HEK293 (cell line): ENCODE results near the gene FTO.

ENCODE experiments used
- CTCF ChIP-seq: fragments of 450-650 bp; formaldehyde crosslinking; IDR thresholded peaks from 2 replicates; pipeline ENCODE4 v1.5.1; 2016; ENCODE audit warnings: missing biosample characterization, missing genetic modification characterization
- ZNF114 ChIP-seq: fragments of 450-650 bp; formaldehyde crosslinking; IDR thresholded peaks from 2 replicates; pipeline ENCODE4 v1.5.0; 2017; ENCODE audit warnings: missing biosample characterization, missing genetic modification characterization
- TF ChIP-seq, protein P1 (sequence below): fragments of 450-650 bp; formaldehyde crosslinking; IDR thresholded peaks from 2 replicates; pipeline ENCODE4 v1.5.1; 2016; ENCODE audit warnings: missing biosample characterization, missing genetic modification characterization

- TF ChIP-seq ZNF114 (tag by site-specific recombination) (no peak), CTCF (no peak)
- TF ChIP-seq, protein P1, sequence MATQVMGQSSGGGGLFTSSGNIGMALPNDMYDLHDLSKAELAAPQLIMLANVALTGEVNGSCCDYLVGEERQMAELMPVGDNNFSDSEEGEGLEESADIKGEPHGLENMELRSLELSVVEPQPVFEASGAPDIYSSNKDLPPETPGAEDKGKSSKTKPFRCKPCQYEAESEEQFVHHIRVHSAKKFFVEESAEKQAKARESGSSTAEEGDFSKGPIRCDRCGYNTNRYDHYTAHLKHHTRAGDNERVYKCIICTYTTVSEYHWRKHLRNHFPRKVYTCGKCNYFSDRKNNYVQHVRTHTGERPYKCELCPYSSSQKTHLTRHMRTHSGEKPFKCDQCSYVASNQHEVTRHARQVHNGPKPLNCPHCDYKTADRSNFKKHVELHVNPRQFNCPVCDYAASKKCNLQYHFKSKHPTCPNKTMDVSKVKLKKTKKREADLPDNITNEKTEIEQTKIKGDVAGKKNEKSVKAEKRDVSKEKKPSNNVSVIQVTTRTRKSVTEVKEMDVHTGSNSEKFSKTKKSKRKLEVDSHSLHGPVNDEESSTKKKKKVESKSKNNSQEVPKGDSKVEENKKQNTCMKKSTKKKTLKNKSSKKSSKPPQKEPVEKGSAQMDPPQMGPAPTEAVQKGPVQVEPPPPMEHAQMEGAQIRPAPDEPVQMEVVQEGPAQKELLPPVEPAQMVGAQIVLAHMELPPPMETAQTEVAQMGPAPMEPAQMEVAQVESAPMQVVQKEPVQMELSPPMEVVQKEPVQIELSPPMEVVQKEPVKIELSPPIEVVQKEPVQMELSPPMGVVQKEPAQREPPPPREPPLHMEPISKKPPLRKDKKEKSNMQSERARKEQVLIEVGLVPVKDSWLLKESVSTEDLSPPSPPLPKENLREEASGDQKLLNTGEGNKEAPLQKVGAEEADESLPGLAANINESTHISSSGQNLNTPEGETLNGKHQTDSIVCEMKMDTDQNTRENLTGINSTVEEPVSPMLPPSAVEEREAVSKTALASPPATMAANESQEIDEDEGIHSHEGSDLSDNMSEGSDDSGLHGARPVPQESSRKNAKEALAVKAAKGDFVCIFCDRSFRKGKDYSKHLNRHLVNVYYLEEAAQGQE (tag by site-specific recombination): no peak
These were observed 455.6 kb downstream of the FTO start for GRCh38 chr16:54159490-54160080.
